WTC11 (cell line): ENCODE results near the gene TSHZ1. TPM values are rescaled to one million over a fixed set of nuclear protein-coding genes. Genes with fewer than 3 reads are reported as not detected.

ENCODE experiments used
- ATAC-seq: fragments of 200-7000 bp; cut with Tn5 transposase; 2 replicates; pipeline ENCODE4 v1.10.0; 2021; ENCODE audit warnings: mild to moderate bottlenecking, moderate library complexity
- CTCF ChIA-PET: fragments of 300-600 bp; sonication (Branson Sonifier 250); formaldehyde crosslinking; loops from one replicate; lab custom pipeline; 2021; ENCODE audit warnings: antibody characterized with exemption; lab: Charles Lee
- POLR2A ChIA-PET: fragments of 350-600 bp; sonication (Branson Sonifier 250); formaldehyde crosslinking; loops from one replicate; lab custom pipeline; 2021; ENCODE audit warnings: antibody characterized with exemption; lab: Charles Lee
- DNase-seq: peaks from one replicate; pipeline ENCODE4 v3.0.0; 2021; ENCODE audit warnings: low spot score
- H3K27ac Mint-ChIP-seq: 2 replicates; pipeline ENCODE4 v1.8.0; 2021; ENCODE audit warnings: mixed read lengths
- H3K27me3 Mint-ChIP-seq: 2 replicates; pipeline ENCODE4 v1.8.0; 2021; ENCODE audit warnings: low read depth, mild to moderate bottlenecking, moderate library complexity, mixed read lengths
- H3K36me3 Mint-ChIP-seq: 2 replicates; pipeline ENCODE4 v1.8.0; 2021; ENCODE audit warnings: mixed read lengths
- H3K4me1 Mint-ChIP-seq: 2 replicates; pipeline ENCODE4 v1.8.0; 2022; ENCODE audit warnings: mixed read lengths
- H3K4me3 Mint-ChIP-seq: 2 replicates; pipeline ENCODE4 v1.8.0; 2021; ENCODE audit warnings: mild to moderate bottlenecking, moderate library complexity, mixed read lengths
- H3K9me3 Mint-ChIP-seq: 2 replicates; pipeline ENCODE4 v1.8.0; 2021; ENCODE audit warnings: mixed read lengths
- CREB1 ChIP-seq: sonication (generic); formaldehyde crosslinking; IDR thresholded peaks from 2 replicates; pipeline ENCODE4 v1.8.0; 2023; ENCODE audit warnings: mild to moderate bottlenecking, missing genetic modification reagents
- EMX1 ChIP-seq: fragments of 250-450 bp; sonication (Bioruptor Pico); IDR thresholded peaks from 2 replicates; pipeline ENCODE4 v1.8.0; 2021; ENCODE audit warnings: mild to moderate bottlenecking
- FOXJ3 ChIP-seq: sonication (generic); formaldehyde crosslinking; IDR thresholded peaks from 2 replicates; pipeline ENCODE4 v1.9.0; 2021; ENCODE audit warnings: missing genetic modification reagents, mild to moderate bottlenecking, borderline replicate concordance
- JUN ChIP-seq: sonication (generic); formaldehyde crosslinking; IDR thresholded peaks from 2 replicates; pipeline ENCODE4 v1.8.0; 2023; ENCODE audit warnings: mild to moderate bottlenecking, missing genetic modification reagents
- NFE2L1 ChIP-seq: sonication (generic); formaldehyde crosslinking; IDR thresholded peaks from 2 replicates; pipeline ENCODE4 v1.8.1; 2023; ENCODE audit warnings: missing genetic modification reagents
- NFYB ChIP-seq: sonication (generic); formaldehyde crosslinking; conservative IDR thresholded peaks from 2 replicates; pipeline ENCODE4 v1.8.0; 2022; ENCODE audit warnings: low read depth, missing genetic modification reagents
- NR1H2 ChIP-seq: sonication (generic); formaldehyde crosslinking; IDR thresholded peaks from 2 replicates; pipeline ENCODE4 v1.9.0; 2021; ENCODE audit warnings: mild to moderate bottlenecking, moderate library complexity, missing genetic modification reagents
- NR2C2 ChIP-seq: sonication (generic); formaldehyde crosslinking; IDR thresholded peaks from 2 replicates; pipeline ENCODE4 v1.8.0; 2022; ENCODE audit warnings: mild to moderate bottlenecking, missing genetic modification reagents
- SMAD3 ChIP-seq: sonication (generic); formaldehyde crosslinking; IDR thresholded peaks from 2 replicates; pipeline ENCODE4 v1.8.0; 2022; ENCODE audit warnings: missing genetic modification reagents, mild to moderate bottlenecking, borderline replicate concordance
- SOX15 ChIP-seq: fragments of 250-450 bp; sonication (Bioruptor Pico); IDR thresholded peaks from 2 replicates; pipeline ENCODE4 v1.9.0; 2021; ENCODE audit warnings: mild to moderate bottlenecking
- ZNF121 ChIP-seq: sonication (generic); formaldehyde crosslinking; IDR thresholded peaks from 2 replicates; pipeline ENCODE4 v1.8.0; 2023; ENCODE audit warnings: missing genetic modification reagents
- ZNF263 ChIP-seq: sonication (generic); formaldehyde crosslinking; IDR thresholded peaks from 2 replicates; pipeline ENCODE4 v1.8.1; 2022; ENCODE audit warnings: low read depth, mild to moderate bottlenecking, moderate library complexity, missing genetic modification reagents
- ZNF416 ChIP-seq: fragments of 250-450 bp; sonication (Bioruptor Pico); IDR thresholded peaks from 2 replicates; pipeline ENCODE4 v1.9.0; 2021; ENCODE audit warnings: mild to moderate bottlenecking, inconsistent platforms
- ZNF423 ChIP-seq: fragments of 250-450 bp; sonication (Bioruptor Pico); IDR thresholded peaks from 2 replicates; pipeline ENCODE4 v2.1.2; 2022; ENCODE audit warnings: mild to moderate bottlenecking, moderate library complexity
- total RNA-seq: library from RNA; stranded (reverse); gene quantifications from 3 replicates; pipeline ENCODE4 v1.2.3, GENCODE V29; 2021
- TF ChIP-seq, protein P1 (sequence below): sonication (generic); formaldehyde crosslinking; IDR thresholded peaks from 2 replicates; pipeline ENCODE4 v1.8.0; 2022; ENCODE audit warnings: mild to moderate bottlenecking, missing genetic modification reagents
- TF ChIP-seq, protein P2 (sequence below): sonication (generic); formaldehyde crosslinking; IDR thresholded peaks from 2 replicates; pipeline ENCODE4 v1.8.1; 2022; ENCODE audit warnings: low read depth, mild to moderate bottlenecking, moderate library complexity, missing genetic modification reagents, borderline replicate concordance
- TF ChIP-seq, protein P3 (sequence below): fragments of 250-450 bp; sonication (Bioruptor Pico); conservative IDR thresholded peaks from 2 replicates; pipeline ENCODE4 v1.9.0; 2021; ENCODE audit warnings: mild to moderate bottlenecking
- TF ChIP-seq, protein P4 (sequence below): sonication (generic); formaldehyde crosslinking; IDR thresholded peaks from 2 replicates; pipeline ENCODE4 v1.8.0; 2023; ENCODE audit warnings: missing genetic modification reagents
- TF ChIP-seq, protein P5 (sequence below): sonication (generic); formaldehyde crosslinking; IDR thresholded peaks from 2 replicates; pipeline ENCODE4 v1.8.1; 2022; ENCODE audit warnings: low read depth, missing genetic modification reagents, borderline replicate concordance
- TF ChIP-seq, protein P6 (sequence below): sonication (generic); formaldehyde crosslinking; IDR thresholded peaks from 2 replicates; pipeline ENCODE4 v1.8.1; 2022; ENCODE audit warnings: missing genetic modification reagents, borderline replicate concordance
- TF ChIP-seq, protein P7 (sequence below): sonication (generic); formaldehyde crosslinking; IDR thresholded peaks from 2 replicates; pipeline ENCODE4 v1.8.0; 2022; ENCODE audit warnings: missing genetic modification reagents
- TF ChIP-seq, protein P8 (sequence below): sonication (generic); formaldehyde crosslinking; conservative IDR thresholded peaks from 2 replicates; pipeline ENCODE4 v1.8.1; 2023; ENCODE audit warnings: mild to moderate bottlenecking, low read depth, missing genetic modification reagents, moderate library complexity

TSHZ1 gene
- total RNA-seq, 1 experiment from 2014 or later = 2.9 TPM

DNA sequence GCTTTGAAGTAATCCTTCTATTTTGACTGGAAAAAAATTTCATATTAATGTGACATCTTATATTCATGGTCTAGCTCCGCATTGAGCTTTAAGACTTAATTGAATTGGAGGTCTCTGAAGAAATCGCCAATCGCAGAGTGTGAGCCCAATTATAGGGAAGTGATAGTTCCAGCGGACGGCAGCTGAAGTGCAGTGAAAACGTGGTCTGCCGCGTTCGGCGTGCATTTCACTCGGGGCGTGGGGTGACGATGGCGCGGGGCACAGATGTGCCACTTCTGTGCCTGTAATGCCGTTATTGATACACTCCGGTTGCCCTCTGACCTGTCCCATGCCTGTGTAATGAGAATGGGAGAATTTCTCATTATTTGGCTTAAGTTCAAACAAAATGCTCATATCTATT is 106.7 kb downstream of the TSHZ1 start:
- POLR2A ChIA-PET = no interaction called here
- Mint-ChIP-seq H3K4me1 (no peaks in the 10 kb centered on the region), H3K27me3 (no peaks in the 10 kb centered on the region), H3K36me3 (no peaks in the 10 kb centered on the region), H3K9me3 (no peaks in the 10 kb centered on the region), H3K27ac (no peak overlapping the region), H3K4me3 (no peak overlapping the region)
- ATAC-seq (no peak), DNase-seq (no peak)
- CTCF ChIA-PET = no interaction called here
- no peak for TF ChIP-seq JUN (CRISPR knock-in tag)
- TF ChIP-seq, protein P1, sequence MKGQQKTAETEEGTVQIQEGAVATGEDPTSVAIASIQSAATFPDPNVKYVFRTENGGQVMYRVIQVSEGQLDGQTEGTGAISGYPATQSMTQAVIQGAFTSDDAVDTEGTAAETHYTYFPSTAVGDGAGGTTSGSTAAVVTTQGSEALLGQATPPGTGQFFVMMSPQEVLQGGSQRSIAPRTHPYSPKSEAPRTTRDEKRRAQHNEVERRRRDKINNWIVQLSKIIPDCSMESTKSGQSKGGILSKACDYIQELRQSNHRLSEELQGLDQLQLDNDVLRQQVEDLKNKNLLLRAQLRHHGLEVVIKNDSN (CRISPR knock-in tag) = no peak
- TF ChIP-seq, protein P2, sequence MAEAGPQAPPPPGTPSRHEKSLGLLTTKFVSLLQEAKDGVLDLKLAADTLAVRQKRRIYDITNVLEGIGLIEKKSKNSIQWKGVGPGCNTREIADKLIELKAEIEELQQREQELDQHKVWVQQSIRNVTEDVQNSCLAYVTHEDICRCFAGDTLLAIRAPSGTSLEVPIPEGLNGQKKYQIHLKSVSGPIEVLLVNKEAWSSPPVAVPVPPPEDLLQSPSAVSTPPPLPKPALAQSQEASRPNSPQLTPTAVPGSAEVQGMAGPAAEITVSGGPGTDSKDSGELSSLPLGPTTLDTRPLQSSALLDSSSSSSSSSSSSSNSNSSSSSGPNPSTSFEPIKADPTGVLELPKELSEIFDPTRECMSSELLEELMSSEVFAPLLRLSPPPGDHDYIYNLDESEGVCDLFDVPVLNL (CRISPR knock-in tag) = no peak
- TF ChIP-seq ZNF263 (CRISPR knock-in tag) = no peak
- no peak for TF ChIP-seq ZNF416 (CRISPR knock-in tag)
- no peak for TF ChIP-seq NR2C2 (CRISPR knock-in tag)
- no peak for TF ChIP-seq ZNF121 (CRISPR knock-in tag)
- TF ChIP-seq FOXJ3 (CRISPR knock-in tag) = no peak
- no peak for TF ChIP-seq ZNF423 (CRISPR knock-in tag)
- TF ChIP-seq EMX1 (CRISPR knock-in tag) = no peak
- TF ChIP-seq NR1H2 = no peak

DNA sequence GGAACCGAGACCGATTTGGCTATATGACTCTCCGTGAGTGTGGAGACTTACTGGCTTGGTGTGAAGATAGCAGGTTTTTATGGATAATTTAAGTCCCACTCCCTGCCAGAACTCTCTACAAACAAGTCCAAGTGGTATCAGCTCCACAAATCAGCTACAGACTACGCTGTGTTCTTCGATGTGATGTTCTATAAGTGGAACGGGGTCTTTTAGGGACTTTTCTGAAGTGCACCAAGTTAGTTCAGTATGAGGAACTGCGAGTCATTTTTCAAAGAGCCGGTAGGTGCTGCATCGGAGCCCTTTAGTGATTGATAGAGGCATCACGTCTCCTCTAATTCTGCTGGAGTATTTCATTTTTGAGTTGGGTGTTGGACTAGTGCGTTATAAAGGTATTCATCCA is 107.1 kb downstream of the TSHZ1 start:
- Mint-ChIP-seq H3K36me3 (no peaks in the 10 kb centered on the region), H3K4me3 (no peak overlapping the region), H3K9me3 (no peaks in the 10 kb centered on the region), H3K4me1 (no peaks in the 10 kb centered on the region), H3K27me3 (no peaks in the 10 kb centered on the region), H3K27ac (no peak overlapping the region)
- ATAC-seq (no peak), DNase-seq (no peak)
- ChIA-PET CTCF (no interaction called here), POLR2A (no interaction called here)
- TF ChIP-seq JUN (CRISPR knock-in tag) (no peak), ZNF121 (CRISPR knock-in tag) (no peak), CREB1 (no peak), SMAD3 (no peak), SOX15 (CRISPR knock-in tag) (no peak), NFE2L1 (no peak), NFYB (CRISPR knock-in tag) (no peak), NR1H2 (no peak)
- TF ChIP-seq, protein P3, sequence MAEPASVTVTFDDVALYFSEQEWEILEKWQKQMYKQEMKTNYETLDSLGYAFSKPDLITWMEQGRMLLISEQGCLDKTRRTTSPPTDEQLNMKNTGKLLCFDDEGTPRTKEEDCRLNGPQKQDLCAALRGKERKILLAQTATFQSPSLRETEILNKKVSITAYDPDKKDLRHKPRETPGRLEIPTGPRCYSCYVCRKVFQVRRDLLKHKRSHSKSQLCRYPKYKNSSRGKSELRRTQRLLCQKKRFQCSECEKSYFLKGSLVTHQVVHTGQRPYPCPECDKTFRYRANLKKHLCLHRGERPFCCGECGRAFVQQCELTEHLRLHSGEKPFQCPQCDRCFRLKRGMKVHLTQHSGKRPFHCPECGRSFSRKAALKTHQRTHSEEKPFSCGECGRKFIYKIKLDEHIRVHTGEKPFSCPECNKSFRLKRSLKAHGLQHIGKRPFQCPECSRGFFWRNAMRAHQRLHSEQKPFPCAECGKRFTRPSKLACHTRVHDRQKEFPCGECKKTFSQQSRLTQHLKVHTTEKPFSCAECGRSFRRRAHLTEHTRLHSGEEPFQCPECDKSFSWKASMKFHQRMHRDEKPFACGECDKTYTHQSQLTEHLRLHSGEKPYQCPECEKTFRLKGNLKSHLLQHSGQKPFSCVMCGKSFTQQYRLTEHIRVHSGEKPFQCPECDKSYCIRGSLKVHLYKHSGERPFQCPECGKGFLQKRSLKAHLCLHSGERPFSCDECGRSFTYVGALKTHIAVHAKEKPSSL = no peak
- TF ChIP-seq, protein P4, sequence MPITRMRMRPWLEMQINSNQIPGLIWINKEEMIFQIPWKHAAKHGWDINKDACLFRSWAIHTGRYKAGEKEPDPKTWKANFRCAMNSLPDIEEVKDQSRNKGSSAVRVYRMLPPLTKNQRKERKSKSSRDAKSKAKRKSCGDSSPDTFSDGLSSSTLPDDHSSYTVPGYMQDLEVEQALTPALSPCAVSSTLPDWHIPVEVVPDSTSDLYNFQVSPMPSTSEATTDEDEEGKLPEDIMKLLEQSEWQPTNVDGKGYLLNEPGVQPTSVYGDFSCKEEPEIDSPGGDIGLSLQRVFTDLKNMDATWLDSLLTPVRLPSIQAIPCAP (CRISPR knock-in tag) = no peak
- TF ChIP-seq, protein P5, sequence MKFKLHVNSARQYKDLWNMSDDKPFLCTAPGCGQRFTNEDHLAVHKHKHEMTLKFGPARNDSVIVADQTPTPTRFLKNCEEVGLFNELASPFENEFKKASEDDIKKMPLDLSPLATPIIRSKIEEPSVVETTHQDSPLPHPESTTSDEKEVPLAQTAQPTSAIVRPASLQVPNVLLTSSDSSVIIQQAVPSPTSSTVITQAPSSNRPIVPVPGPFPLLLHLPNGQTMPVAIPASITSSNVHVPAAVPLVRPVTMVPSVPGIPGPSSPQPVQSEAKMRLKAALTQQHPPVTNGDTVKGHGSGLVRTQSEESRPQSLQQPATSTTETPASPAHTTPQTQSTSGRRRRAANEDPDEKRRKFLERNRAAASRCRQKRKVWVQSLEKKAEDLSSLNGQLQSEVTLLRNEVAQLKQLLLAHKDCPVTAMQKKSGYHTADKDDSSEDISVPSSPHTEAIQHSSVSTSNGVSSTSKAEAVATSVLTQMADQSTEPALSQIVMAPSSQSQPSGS = no peak
- TF ChIP-seq, protein P6, sequence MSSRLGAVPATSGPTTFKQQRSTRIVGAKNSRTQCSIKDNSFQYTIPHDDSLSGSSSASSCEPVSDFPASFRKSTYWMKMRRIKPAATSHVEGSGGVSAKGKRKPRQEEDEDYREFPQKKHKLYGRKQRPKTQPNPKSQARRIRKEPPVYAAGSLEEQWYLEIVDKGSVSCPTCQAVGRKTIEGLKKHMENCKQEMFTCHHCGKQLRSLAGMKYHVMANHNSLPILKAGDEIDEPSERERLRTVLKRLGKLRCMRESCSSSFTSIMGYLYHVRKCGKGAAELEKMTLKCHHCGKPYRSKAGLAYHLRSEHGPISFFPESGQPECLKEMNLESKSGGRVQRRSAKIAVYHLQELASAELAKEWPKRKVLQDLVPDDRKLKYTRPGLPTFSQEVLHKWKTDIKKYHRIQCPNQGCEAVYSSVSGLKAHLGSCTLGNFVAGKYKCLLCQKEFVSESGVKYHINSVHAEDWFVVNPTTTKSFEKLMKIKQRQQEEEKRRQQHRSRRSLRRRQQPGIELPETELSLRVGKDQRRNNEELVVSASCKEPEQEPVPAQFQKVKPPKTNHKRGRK (CRISPR knock-in tag) = no peak
- TF ChIP-seq, protein P7, sequence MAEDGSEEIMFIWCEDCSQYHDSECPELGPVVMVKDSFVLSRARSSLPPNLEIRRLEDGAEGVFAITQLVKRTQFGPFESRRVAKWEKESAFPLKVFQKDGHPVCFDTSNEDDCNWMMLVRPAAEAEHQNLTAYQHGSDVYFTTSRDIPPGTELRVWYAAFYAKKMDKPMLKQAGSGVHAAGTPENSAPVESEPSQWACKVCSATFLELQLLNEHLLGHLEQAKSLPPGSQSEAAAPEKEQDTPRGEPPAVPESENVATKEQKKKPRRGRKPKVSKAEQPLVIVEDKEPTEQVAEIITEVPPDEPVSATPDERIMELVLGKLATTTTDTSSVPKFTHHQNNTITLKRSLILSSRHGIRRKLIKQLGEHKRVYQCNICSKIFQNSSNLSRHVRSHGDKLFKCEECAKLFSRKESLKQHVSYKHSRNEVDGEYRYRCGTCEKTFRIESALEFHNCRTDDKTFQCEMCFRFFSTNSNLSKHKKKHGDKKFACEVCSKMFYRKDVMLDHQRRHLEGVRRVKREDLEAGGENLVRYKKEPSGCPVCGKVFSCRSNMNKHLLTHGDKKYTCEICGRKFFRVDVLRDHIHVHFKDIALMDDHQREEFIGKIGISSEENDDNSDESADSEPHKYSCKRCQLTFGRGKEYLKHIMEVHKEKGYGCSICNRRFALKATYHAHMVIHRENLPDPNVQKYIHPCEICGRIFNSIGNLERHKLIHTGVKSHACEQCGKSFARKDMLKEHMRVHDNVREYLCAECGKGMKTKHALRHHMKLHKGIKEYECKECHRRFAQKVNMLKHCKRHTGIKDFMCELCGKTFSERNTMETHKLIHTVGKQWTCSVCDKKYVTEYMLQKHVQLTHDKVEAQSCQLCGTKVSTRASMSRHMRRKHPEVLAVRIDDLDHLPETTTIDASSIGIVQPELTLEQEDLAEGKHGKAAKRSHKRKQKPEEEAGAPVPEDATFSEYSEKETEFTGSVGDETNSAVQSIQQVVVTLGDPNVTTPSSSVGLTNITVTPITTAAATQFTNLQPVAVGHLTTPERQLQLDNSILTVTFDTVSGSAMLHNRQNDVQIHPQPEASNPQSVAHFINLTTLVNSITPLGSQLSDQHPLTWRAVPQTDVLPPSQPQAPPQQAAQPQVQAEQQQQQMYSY (CRISPR knock-in tag) = no peak
- TF ChIP-seq, protein P8, sequence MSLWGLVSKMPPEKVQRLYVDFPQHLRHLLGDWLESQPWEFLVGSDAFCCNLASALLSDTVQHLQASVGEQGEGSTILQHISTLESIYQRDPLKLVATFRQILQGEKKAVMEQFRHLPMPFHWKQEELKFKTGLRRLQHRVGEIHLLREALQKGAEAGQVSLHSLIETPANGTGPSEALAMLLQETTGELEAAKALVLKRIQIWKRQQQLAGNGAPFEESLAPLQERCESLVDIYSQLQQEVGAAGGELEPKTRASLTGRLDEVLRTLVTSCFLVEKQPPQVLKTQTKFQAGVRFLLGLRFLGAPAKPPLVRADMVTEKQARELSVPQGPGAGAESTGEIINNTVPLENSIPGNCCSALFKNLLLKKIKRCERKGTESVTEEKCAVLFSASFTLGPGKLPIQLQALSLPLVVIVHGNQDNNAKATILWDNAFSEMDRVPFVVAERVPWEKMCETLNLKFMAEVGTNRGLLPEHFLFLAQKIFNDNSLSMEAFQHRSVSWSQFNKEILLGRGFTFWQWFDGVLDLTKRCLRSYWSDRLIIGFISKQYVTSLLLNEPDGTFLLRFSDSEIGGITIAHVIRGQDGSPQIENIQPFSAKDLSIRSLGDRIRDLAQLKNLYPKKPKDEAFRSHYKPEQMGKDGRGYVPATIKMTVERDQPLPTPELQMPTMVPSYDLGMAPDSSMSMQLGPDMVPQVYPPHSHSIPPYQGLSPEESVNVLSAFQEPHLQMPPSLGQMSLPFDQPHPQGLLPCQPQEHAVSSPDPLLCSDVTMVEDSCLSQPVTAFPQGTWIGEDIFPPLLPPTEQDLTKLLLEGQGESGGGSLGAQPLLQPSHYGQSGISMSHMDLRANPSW (CRISPR knock-in tag) = no peak
